NCI-H2029 treated with DMSO at 0.1 percent for 48 hours (cell line): ENCODE data around the gene PDCD6IP.
"Not testable (repeated sequence)": the region's sequence is repeated elsewhere in the genome, so short reads cannot be mapped to it uniquely, and the experiment has no call there.

ENCODE experiments used
- DNase-seq: peaks from one replicate; lab custom pipeline; 2025; lab: John Stamatoyannopoulos, UW

The PDCD6IP gene

DNA sequence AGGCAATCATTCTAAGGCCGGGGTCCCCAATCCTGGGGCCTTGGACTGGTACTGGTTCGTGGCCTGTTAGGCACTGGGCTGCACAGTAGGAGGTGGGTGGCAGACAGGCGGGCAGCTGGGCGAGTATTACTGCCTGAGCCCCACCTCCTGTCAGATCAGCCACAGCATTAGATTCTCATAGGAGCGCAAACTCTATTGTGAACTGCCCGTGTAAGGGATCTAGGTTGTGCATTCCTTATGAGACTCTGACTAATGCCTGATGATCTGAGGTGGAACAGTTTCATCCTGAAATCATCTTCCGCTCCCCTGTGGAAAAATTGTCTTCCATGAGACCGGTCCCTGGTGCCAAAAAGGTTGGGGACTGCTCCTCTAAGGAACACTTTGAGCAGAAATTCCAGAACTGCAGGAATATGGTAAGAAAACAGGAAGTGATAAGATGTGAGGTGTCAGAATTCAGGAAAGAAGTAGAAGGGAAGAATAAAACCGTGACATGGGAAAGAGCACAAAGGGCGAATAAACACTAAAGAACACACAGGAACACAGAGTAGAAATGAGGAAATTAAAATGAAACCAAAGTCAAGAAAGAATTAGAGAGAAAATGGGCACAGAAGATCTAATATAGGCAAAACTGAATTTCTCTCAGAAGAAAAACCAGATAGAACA is 57.6 kb downstream of the PDCD6IP start:
- no peak for DNase-seq

DNA sequence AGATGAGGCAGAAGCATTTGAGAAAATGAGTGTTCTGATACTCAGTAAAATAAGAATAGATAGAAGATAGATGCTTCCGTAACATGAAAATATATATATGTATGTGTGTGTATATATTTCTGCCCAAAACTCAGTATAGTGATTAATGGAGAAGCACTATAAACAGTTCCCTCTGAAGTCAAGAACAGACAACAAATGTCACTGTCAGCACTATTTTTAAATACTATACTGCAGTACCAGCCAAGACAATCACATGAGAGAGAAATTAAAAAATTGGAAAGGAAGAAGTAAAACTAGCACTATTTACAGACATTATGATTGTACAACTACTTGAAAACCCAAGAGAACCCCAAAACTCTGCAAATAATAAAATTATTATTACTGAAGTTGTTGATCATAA is 59.3 kb downstream of the PDCD6IP start:
- not testable (repeated sequence) for DNase-seq

- DNase-seq, result no peak
Measured at GRCh38 chr3:33858131-33858530, 59.7 kb downstream of the PDCD6IP start.

- DNase-seq, result no peak
Measured at GRCh38 chr3:33860373-33861050, 62.1 kb downstream of the PDCD6IP start.

GRCh38 chr3:33865133-33865532 is 66.7 kb downstream of the PDCD6IP start:
- DNase-seq, result no peak

GRCh38 chr3:33868309-33868708 is 69.9 kb downstream of the PDCD6IP start:
- DNase-seq, result no peak

GRCh38 chr3:33869977-33870376 is 71.5 kb downstream of the PDCD6IP start:
- DNase-seq, result no peak

DNA sequence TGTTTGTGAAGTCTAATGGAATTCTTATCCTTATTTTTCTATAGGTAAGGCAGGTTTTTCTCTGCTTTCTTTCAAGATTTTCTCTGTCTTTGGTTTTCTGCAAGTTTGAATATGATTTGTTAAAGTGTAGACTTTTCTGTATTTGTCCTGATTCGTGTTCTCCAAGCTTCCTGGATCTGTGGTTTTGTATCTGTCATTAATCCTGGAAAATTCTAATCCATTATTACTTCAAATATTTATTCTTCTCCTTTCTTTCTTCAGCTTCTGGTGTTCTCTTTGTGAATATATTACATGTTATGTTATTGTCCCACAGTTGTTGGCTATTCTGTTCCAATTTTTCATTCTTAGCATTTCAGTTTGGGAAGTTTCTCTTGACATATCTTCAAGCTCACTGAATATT is 76.4 kb downstream of the PDCD6IP start:
- DNase-seq, result no peak

DNA sequence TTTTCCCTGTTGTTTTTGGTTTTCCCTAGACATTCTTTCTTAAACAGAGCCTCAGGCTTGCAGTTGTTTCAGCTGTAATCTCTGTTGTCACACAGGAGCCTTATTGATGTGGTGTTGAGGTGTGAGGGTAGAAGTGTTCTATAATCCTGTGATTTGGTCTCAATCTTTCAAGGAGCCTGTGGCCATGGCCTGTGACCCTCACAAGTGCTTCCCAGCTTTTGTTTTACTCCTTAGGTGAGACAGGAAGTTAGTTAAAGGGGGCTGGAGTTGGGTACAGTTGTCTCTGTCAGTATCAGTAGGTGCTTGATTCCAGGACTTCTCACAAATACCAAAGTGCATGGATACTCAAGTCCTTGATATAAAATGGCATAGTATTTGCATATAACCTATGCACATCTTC is 77.2 kb downstream of the PDCD6IP start:
- DNase-seq, result no peak

DNA sequence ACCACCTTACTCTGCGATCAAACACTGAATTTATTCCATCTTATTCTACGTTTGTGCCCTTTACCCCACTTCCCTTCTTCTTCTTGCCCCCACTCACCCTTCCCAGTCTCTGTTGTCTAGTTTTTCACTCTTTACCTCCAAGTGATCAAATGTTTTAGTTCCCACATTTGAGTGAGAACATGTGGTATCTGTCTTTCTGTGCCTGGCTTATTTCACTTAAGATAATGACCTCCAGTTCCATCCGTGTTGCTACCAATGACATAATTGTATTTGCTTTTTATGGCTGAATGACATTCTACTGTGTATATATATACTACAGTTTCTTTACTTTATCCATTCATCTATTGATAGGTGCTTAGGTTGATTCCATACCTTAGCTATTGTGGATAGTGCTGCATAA is 78.8 kb downstream of the PDCD6IP start:
- DNase-seq, result no peak

GRCh38 chr3:33879540-33879939 is 81.1 kb downstream of the PDCD6IP start:
- DNase-seq, result peak; percentile 30

- DNase-seq, result no peak
Measured at GRCh38 chr3:33881156-33882064, 83.0 kb downstream of the PDCD6IP start.

DNA sequence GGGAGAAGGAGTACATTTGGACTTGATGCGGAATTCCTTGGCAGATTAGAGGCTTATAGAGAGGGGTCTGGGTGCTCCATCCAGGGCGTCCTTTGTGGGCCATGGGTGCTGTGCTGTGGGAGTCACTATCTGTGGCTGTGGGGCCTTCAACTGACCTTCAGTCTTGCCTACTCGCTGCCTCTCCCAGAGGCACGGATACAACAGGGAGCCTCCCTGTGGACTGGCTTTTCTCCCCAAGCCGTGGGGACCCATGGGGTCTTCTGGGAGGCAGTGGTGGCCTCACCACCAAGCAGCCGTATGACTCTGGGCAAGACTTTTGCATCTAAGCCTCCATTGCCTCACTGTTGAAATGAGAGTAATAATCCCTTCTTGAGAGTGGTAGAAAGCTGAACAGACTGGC is 83.9 kb downstream of the PDCD6IP start:
- DNase-seq, result no peak

DNA sequence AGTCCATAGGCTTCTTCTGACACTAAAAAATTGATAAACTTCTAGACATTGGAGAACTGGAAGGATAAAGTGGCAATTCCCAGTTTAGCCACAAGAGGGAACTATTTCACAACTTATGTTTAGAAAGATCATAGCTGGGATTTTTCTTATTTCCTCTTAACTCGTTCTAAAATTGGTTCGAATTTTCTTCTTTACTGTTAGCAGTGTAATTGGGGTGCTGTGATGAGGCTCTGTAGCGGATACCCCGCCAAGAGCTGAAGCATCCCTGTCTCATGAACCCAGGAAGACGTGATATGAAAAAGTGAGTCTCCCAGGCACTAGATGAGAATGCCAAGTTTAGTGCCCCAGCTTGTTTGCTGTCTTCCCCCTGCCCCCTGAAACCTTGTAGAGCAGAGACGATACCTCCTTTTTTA is 85.1 kb downstream of the PDCD6IP start:
- peak; percentile 60 for DNase-seq

DNA sequence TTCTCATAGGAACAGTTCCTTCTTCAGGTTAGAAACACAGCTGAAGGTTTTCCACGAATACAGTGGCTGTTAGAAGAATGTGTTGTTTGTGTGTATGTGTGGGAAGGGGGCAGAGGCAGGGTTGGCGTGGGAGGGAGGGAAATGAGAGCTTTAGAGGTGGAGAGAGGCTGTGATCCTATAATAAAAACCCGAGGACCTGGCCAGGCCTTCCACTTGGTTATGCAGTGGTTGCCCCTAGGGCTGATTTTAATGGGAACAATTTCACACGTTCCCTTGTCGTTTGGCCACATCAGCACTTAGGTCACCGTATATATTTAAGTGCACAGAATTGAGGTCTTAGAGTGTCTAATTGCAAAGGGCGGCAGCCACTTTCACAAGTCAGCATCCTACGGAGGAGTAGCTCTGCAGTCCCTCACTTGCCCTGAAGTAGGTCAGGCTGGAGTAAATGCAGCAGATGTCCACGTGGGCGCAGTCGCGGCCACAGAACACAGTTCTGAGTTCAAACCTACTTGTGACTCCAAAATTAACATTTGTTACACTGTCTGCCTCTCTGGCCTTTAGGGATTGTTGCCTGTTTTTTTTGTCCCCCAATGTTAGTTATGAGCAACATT is 85.6 kb downstream of the PDCD6IP start:
- DNase-seq, result no peak

DNA sequence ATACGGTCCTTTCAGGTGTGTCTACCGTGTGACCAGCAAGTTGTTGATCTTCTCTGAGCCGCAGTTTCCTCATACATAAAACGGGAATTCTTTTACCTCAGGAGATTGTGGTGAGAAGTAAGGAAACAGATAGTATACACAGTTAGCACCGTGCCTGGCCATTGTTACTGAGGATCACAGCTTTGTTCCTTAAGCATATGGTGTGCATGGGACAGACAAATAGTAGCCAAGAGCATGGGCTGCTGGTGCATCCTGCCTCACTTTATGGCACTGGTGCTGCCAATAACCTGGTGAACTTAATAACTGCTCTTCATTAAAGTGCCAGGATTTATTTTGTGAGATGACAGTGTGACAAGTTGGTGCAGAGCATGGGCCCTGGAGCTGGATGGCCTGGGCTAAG is 86.3 kb downstream of the PDCD6IP start:
- no peak for DNase-seq

GRCh38 chr3:33885496-33885895 is 87.1 kb downstream of the PDCD6IP start:
- no peak for DNase-seq

DNA sequence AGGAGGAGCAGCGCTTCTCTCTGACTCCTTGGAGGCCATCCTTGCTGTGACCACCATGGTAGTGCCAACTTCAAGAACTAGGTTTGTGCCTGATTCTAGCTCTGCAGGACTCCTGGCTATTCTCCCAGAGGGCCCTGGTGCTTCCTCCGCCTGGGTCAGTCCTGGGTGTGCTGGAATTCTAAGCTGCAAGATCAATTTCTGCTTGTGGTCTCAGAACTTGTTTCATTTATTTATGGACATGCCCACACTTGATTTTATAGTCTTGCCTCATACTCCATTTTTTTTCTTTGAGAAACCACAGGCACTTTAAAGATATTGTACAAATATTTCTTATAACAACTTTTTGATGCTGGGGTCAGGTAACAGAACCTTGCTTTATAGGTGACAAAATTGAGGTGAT is 87.6 kb downstream of the PDCD6IP start:
- no peak for DNase-seq

DNA sequence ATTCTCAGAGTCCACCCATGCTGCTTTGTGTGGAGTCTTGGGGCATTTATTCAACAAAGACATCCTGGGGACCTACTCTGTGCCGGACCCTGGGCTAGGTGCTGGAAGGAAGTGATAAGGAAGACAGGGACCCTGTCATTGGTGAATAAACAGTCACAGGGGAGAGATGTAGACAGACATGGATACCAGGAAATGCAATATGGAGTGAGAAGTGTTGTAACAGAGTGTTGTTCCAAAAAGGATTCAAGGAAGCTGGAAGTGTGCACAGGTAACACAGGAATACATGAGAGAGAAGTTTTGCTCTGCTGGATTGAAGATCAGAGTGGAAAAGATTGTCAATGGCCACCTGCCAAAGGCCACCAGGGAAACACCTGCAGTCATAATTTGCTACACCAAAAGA is 89.0 kb downstream of the PDCD6IP start:
- DNase-seq, result no peak

DNA sequence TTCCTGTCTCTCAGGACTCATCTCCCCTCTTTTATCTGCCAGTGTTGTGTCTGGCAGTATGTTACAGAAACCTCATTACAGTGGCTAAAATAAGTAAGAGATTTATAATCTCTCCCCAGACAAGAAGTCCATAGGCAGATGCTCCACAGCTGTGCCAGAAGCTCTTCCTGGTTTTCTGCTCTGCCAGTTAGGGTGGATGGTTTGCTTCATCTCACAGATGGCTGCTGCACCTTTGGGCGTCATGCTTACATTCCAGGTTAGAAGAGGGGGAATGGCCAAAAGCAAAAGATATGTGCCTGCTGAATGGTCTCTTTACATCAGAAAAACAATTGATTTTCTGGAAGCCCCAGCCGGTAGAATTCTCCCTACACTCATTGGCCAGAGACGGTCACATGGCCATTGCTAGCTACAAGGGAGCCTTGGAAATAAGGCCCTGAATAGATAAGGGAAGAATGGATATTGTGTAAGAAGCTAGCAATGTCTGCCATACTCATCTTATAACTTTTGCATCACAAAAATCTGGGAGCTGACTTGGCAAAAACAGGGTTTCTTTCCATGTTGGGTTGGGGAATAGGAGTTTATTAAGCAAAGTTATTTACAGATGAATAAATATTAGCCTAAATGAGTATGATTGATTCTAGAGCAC is 91.1 kb downstream of the PDCD6IP start:
- DNase-seq, result no peak

GRCh38 chr3:33892655-33893054 is 94.2 kb downstream of the PDCD6IP start:
- no peak for DNase-seq

DNA sequence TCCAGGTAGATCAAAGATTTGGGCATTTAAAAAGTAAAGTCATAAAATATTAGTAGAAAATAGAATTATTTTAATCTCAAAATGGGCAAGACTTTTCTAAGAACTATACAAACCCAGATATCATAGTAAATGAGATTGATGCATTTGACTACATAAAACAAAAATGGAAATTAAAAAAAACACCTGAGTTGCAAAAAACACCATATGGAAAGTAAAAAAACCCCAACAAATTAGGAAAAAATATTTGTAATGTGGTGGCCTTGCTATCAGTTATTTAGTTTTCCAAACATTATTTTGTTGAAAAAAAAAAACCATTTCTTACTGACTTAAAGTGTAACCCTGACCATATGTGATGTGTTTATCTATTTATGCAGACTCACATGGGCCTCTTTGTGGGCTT is 97.2 kb downstream of the PDCD6IP start:
- no peak for DNase-seq
